GM12878 (cell line): ENCODE data around the gene MAGIX. TPM values are rescaled to one million over a fixed set of nuclear protein-coding genes. Genes with fewer than 3 reads are reported as not detected.

Experiments used
- ATAC-seq: fragments of 200-7000 bp; cut with Tn5 transposase; 3 replicates; pipeline ENCODE4 v1.9.1; 2020; ENCODE audit warnings: mild to moderate bottlenecking, moderate library complexity
- BruUV-seq: library from RNA; stranded (reverse); fragments of 400-500 nt; replicated peaks from 2 replicates; lab custom pipeline; 2021; lab: Mats Ljungman, UMichigan
- CTCF ChIA-PET: fragments of 300-600 bp; sonication (Branson Sonifier 250); formaldehyde crosslinking; extraction: SDS; loops from one replicate; lab custom pipeline; 2021; ENCODE audit warnings: inconsistent platforms; lab: Yijun Ruan, JAX
- POLR2A ChIA-PET: fragments of 350-600 bp; formaldehyde crosslinking; extraction: SDS; loops from one replicate; lab custom pipeline; 2021; ENCODE audit warnings: inconsistent platforms; lab: Charles Lee
- RAD21 ChIA-PET: fragments of 300-600 bp; sonication (Branson Sonifier 250); formaldehyde crosslinking; loops from one replicate; lab custom pipeline; 2023; ENCODE audit warnings: antibody characterized with exemption; ENCODE audit not compliant: unreplicated experiment; lab: Charles Lee
- SMC1A ChIA-PET: fragments of 300-600 bp; sonication (Branson Sonifier 250); formaldehyde crosslinking; loops from one replicate; lab custom pipeline; 2023; ENCODE audit not compliant: unreplicated experiment, uncharacterized antibody; lab: Charles Lee
- DNase-seq: peaks from one replicate; pipeline ENCODE4 v3.0.0-alpha.2; 2011; ENCODE audit warnings: low read depth, low spot score
- FAIRE-seq: peaks from 3 replicates; lab custom pipeline; 2011; peaks lifted over from hg19 to GRCh38; lab: Jason Lieb, UNC
- H2AFZ ChIP-seq: 2 replicates; pipeline ENCODE4 v1.6.0; 2011; ENCODE audit warnings: low read depth, low read length, control low read depth; ENCODE audit not compliant: control insufficient read depth
- H3K27ac ChIP-seq: 2 replicates; pipeline ENCODE4 v1.5.1; 2011; ENCODE audit warnings: control low read depth; ENCODE audit not compliant: control insufficient read depth, insufficient read depth
- H3K27me3 ChIP-seq, 2 experiments: replicated peaks in 1 of 2; 2 replicates each; pipeline versions ENCODE4 v1.6.0 to v1.6.1; 2011; ENCODE audit warnings: low read length in 1 of 2; ENCODE audit not compliant: control insufficient read depth in 2 of 2, insufficient read depth in 2 of 2
- H3K36me3 ChIP-seq, 2 experiments: 2 replicates each; pipeline ENCODE4 v1.5.1; 2011; ENCODE audit warnings: low read length in 1 of 2; ENCODE audit not compliant: control insufficient read depth in 2 of 2, insufficient read depth in 2 of 2
- H3K4me1 ChIP-seq: 2 replicates; pipeline ENCODE4 v1.6.1; 2011; ENCODE audit warnings: mild to moderate bottlenecking, low read length, moderate library complexity, mixed read lengths; ENCODE audit not compliant: control insufficient read depth, insufficient read depth
- H3K4me2 ChIP-seq: 2 replicates; pipeline ENCODE4 v1.6.0; 2011; ENCODE audit warnings: control low read depth; ENCODE audit not compliant: control insufficient read depth, insufficient read depth
- H3K4me3 ChIP-seq: fragments of 200-600 bp; sonication (generic); 2 replicates; pipeline ENCODE4 v1.5.1; 2016
- H3K79me2 ChIP-seq: 2 replicates; pipeline ENCODE4 v1.6.0; 2011; ENCODE audit warnings: low read length; ENCODE audit not compliant: control insufficient read depth, insufficient read depth
- H3K9ac ChIP-seq: 2 replicates; pipeline ENCODE4 v1.8.0; 2011; ENCODE audit warnings: low read length, control low read depth, mixed read lengths; ENCODE audit not compliant: control insufficient read depth, insufficient read depth
- H3K9me3 ChIP-seq: replicated peaks from 3 replicates; pipeline ENCODE4 v1.5.1; 2011; ENCODE audit warnings: mild to moderate bottlenecking, low read length; ENCODE audit not compliant: control insufficient read depth, insufficient read depth
- H4K20me1 ChIP-seq: 2 replicates; pipeline ENCODE4 v1.6.0; 2011; ENCODE audit not compliant: control insufficient read depth, insufficient read depth
- CHD1 ChIP-seq: IDR thresholded peaks from 2 replicates; pipeline ENCODE4 v1.6.1; 2012; ENCODE audit warnings: low read depth, low read length, improper control_type of control experiment
- E2F4 ChIP-seq: IDR thresholded peaks from 2 replicates; pipeline ENCODE4 v1.6.1; 2012; ENCODE audit warnings: low read depth, low read length, improper control_type of control experiment
- IKZF2 ChIP-seq, 2 experiments: fragments of 450-650 bp; IDR thresholded peaks; 2 replicates each; pipeline ENCODE4 v1.6.1; 2017; ENCODE audit warnings: mild to moderate bottlenecking in 2 of 2, moderate library complexity in 2 of 2
- MXI1 ChIP-seq: fragments of 150-350 bp; IDR thresholded peaks from 2 replicates; pipeline ENCODE4 v1.6.1; 2011; ENCODE audit warnings: low read depth, mild to moderate bottlenecking, inconsistent platforms, low read length, improper control_type of control experiment
- MYB ChIP-seq: fragments of 150-350 bp; IDR thresholded peaks from 2 replicates; pipeline ENCODE4 v1.6.1; 2014; ENCODE audit warnings: mild to moderate bottlenecking, low read depth, low read length, borderline replicate concordance
- NFIC ChIP-seq: IDR thresholded peaks from 2 replicates; pipeline ENCODE4 v1.6.1; 2012; ENCODE audit warnings: low read depth, mild to moderate bottlenecking, inconsistent platforms, low read length, moderate library complexity
- POLR2AphosphoS2 ChIP-seq: IDR thresholded peaks from 2 replicates; pipeline ENCODE4 v1.6.1; 2011; ENCODE audit warnings: low read depth, mild to moderate bottlenecking, low read length, improper control_type of control experiment, moderate library complexity
- RB1 ChIP-seq: fragments of 450-650 bp; formaldehyde crosslinking; IDR thresholded peaks from 2 replicates; pipeline ENCODE4 v1.6.1; 2017; ENCODE audit warnings: mild to moderate bottlenecking, borderline replicate concordance
- SRF ChIP-seq, 2 experiments: IDR thresholded peaks; 2 replicates each; pipeline ENCODE4 v1.6.1; 2011; ENCODE audit warnings: low read depth in 2 of 2, low read length in 2 of 2, mild to moderate bottlenecking in 1 of 2, moderate library complexity in 1 of 2
- WRNIP1 ChIP-seq: IDR thresholded peaks from 2 replicates; pipeline ENCODE4 v1.6.1; 2011; ENCODE audit warnings: low read depth, low read length, improper control_type of control experiment, borderline replicate concordance
- WGBS: methylation state at CpG from one replicate; pipeline ENCODE4 v1.1.6; 2016; ENCODE audit warnings: low lambda C conversion rate; ENCODE audit not compliant: insufficient replicate concordance, insufficient coverage; ENCODE audit errors: missing lambda C conversion rate; 5-methylcytosine and 5-hydroxymethylcytosine counted together
- in situ Hi-C: fragments of 300-500 bp; cut with MboI; formaldehyde crosslinking; loops from 9 replicates; pipeline ENCODE4 v1.14.3; 2018; ENCODE audit warnings: mixed read lengths
- intact Hi-C: fragments of 100-400 bp; cut with micrococcal nuclease; formaldehyde crosslinking; loops from one replicate; pipeline ENCODE4 v1.14.2; 2022; ENCODE audit not compliant: unreplicated experiment
- polyA plus RNA-seq, 11 experiments: library from polyadenylated mRNA; depleted of rRNA in 4 of 11; unstranded in 6 of 11; stranded (reverse) in 5 of 11; fragments of >200 nt; fragmentation: Nextera tagmentation in 4 of 11; fragmentation: Illumina TruSeq in 1 of 11; extraction: Ambion mirVana in 4 of 11; extraction: Trizol in 1 of 11; gene quantifications; 1 replicate in 1 of 11; 2 replicates in 10 of 11; pipeline versions ENCODE4 v1.2.1 to v1.2.3, GENCODE V29; 2011 to 2016; ENCODE audit warnings: inconsistent platforms in 2 of 11, missing spikeins in 2 of 11, low read depth in 1 of 11
- total RNA-seq, 4 experiments: library from RNA; depleted of rRNA in 3 of 4; stranded (reverse); fragments of >200 nt in 3 of 4; fragmentation: Illumina TruSeq in 1 of 4; extraction: Trizol in 1 of 4; gene quantifications; 2 replicates each; pipeline versions ENCODE4 v1.2.1 to v1.2.3, GENCODE V29; 2013 to 2021
- TF ChIP-seq, protein P1 (sequence below): IDR thresholded peaks from 2 replicates; pipeline ENCODE4 v1.6.1; 2011; ENCODE audit warnings: low read depth, mild to moderate bottlenecking, low read length, moderate library complexity, borderline replicate concordance; ENCODE audit errors: extremely low read depth
- TF ChIP-seq, protein P2 (sequence below): IDR thresholded peaks from 2 replicates; pipeline ENCODE4 v1.6.1; 2012; ENCODE audit warnings: mild to moderate bottlenecking, low read depth, low read length
- TF ChIP-seq, protein P3 (sequence below): fragments of 450-650 bp; IDR thresholded peaks from 2 replicates; pipeline ENCODE4 v1.6.1; 2017; ENCODE audit warnings: mild to moderate bottlenecking, moderate library complexity

Gene MAGIX
- total and polyA plus RNA-seq, 10 of the 15 experiments (the other 5 are each of a cell fraction or from before 2014, with no cell fraction given) = 0.03 to 2.5 (median 0.82) TPM

DNA sequence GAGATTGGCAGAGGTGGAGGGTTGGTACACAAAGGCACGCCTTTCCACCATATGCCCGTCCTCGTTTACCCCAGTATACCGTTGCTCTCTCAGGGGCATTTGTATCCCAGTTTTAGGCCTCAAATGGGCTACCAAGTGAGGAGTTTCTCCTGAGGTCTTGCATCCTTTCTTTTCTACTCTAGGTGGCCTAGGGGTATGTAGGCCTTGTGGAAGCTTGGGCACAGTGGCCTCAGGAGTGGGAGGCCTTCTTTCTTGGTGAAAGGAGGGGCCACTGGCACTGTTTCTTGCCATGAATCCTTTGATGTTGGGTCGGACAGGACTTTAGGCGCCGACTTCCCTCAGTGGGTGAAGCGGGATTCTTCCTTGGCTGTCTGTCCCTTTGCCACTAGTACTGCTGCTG is 15.3 kb upstream of the MAGIX start:
- CTCF ChIA-PET = no interaction called here

More for the DNA sequence above, 15.3 kb upstream of the MAGIX start:
- no peaks in the 10 kb centered on the region for H3K27me3 ChIP-seq
- no peaks in the 10 kb centered on the region for H3K79me2 ChIP-seq
- TF ChIP-seq NFIC (no peak), SRF (IDR thresholded peaks at IDR 0.05; ENCODE audit: low read depth in 2 of 2, low read length in 2 of 2) (no peak), IKZF2 (IDR thresholded peaks at IDR 0.05) (no peak), POLR2AphosphoS2 (no peak), CHD1 (no peak), WRNIP1 (no peak), E2F4 (no peak), MYB (no peak), MXI1 (no peak), RB1 (no peak)
- TF ChIP-seq, protein P1, sequence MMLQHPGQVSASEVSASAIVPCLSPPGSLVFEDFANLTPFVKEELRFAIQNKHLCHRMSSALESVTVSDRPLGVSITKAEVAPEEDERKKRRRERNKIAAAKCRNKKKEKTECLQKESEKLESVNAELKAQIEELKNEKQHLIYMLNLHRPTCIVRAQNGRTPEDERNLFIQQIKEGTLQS = no peak
- TF ChIP-seq, protein P2, sequence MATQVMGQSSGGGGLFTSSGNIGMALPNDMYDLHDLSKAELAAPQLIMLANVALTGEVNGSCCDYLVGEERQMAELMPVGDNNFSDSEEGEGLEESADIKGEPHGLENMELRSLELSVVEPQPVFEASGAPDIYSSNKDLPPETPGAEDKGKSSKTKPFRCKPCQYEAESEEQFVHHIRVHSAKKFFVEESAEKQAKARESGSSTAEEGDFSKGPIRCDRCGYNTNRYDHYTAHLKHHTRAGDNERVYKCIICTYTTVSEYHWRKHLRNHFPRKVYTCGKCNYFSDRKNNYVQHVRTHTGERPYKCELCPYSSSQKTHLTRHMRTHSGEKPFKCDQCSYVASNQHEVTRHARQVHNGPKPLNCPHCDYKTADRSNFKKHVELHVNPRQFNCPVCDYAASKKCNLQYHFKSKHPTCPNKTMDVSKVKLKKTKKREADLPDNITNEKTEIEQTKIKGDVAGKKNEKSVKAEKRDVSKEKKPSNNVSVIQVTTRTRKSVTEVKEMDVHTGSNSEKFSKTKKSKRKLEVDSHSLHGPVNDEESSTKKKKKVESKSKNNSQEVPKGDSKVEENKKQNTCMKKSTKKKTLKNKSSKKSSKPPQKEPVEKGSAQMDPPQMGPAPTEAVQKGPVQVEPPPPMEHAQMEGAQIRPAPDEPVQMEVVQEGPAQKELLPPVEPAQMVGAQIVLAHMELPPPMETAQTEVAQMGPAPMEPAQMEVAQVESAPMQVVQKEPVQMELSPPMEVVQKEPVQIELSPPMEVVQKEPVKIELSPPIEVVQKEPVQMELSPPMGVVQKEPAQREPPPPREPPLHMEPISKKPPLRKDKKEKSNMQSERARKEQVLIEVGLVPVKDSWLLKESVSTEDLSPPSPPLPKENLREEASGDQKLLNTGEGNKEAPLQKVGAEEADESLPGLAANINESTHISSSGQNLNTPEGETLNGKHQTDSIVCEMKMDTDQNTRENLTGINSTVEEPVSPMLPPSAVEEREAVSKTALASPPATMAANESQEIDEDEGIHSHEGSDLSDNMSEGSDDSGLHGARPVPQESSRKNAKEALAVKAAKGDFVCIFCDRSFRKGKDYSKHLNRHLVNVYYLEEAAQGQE = no peak
- TF ChIP-seq, protein P3, sequence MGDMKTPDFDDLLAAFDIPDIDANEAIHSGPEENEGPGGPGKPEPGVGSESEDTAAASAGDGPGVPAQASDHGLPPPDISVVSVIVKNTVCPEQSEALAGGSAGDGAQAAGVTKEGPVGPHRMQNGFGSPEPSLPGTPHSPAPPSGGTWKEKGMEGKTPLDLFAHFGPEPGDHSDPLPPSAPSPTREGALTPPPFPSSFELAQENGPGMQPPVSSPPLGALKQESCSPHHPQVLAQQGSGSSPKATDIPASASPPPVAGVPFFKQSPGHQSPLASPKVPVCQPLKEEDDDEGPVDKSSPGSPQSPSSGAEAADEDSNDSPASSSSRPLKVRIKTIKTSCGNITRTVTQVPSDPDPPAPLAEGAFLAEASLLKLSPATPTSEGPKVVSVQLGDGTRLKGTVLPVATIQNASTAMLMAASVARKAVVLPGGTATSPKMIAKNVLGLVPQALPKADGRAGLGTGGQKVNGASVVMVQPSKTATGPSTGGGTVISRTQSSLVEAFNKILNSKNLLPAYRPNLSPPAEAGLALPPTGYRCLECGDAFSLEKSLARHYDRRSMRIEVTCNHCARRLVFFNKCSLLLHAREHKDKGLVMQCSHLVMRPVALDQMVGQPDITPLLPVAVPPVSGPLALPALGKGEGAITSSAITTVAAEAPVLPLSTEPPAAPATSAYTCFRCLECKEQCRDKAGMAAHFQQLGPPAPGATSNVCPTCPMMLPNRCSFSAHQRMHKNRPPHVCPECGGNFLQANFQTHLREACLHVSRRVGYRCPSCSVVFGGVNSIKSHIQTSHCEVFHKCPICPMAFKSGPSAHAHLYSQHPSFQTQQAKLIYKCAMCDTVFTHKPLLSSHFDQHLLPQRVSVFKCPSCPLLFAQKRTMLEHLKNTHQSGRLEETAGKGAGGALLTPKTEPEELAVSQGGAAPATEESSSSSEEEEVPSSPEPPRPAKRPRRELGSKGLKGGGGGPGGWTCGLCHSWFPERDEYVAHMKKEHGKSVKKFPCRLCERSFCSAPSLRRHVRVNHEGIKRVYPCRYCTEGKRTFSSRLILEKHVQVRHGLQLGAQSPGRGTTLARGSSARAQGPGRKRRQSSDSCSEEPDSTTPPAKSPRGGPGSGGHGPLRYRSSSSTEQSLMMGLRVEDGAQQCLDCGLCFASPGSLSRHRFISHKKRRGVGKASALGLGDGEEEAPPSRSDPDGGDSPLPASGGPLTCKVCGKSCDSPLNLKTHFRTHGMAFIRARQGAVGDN = no peak
- 51% methylated on average over 8 of the region's 8 CpGs for WGBS
- no peak overlapping the region for H3K4me3 ChIP-seq
- ChIA-PET SMC1A (no interaction called here), POLR2A (no interaction called here), RAD21 (no interaction called here)
- intact Hi-C loops = no loop called here
- FAIRE-seq (no peak), DNase-seq (no peak), ATAC-seq (no peak)
- no peaks in the 10 kb centered on the region for H3K9me3 ChIP-seq
- no peak overlapping the region for H2AFZ ChIP-seq
- no peaks in the 10 kb centered on the region for H3K36me3 ChIP-seq
- H3K4me2 ChIP-seq = no peak overlapping the region
- H4K20me1 ChIP-seq = no peaks in the 10 kb centered on the region
- H3K4me1 ChIP-seq = no peaks in the 10 kb centered on the region
- no TSS peak for BruUV-seq
- no peak overlapping the region for H3K9ac ChIP-seq
- in situ Hi-C loops = no loop called here
- no peak overlapping the region for H3K27ac ChIP-seq
